ENCODE measurements around the gene FNBP1. TPM values are rescaled to one million over a fixed set of nuclear protein-coding genes. Genes with fewer than 3 reads are reported as not detected.

FNBP1 gene
- total and polyA plus RNA-seq, 2 experiments from 2014 or later = 26.6 to 28.8 TPM

DNA sequence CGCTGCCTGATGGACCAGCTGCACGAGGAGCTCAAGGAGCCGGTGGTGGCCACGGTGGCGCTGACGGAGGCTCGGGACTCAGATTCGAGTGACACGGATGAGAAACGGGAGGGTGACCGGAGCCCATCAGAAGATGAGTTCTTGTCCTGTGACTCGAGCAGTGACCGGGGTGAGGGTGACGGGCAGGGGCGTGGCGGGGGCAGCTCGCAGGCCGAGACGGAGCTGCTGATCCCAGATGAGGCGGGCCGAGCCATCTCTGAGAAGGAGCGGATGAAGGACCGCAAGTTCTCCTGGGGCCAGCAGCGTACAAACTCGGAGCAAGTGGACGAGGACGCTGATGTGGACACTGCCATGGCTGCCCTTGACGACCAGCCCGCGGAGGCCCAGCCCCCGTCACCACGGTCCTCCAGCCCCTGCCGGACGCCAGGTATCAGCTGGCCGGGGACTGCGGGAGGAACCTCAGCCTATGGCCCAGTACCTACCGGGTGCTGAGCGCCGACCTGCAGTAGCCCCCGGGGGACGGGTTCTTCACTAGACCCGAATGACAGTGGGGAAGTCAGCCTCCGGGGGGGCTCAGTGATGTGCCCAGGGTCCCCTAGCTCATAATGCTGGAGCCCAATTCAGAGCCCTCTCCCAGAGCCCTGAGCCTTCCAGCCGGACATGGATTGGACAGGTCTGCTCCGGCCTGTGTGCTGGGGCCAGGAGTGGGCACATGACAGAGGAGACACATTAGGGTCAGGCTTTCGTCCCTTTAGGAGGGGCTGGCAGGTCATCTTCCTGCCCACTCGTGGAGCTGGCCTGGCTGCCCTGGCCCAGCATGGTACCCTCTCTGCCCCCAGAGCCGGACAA, 174.7 kb downstream of the FNBP1 start (continued):
- TF ChIP-seq ZNF114 (CRISPR knock-in tag; IDR thresholded peaks at IDR 0.05) = no peak
- no peak for TF ChIP-seq CREB1 (CRISPR knock-in tag; IDR thresholded peaks at IDR 0.05; ENCODE audit: low read depth)
- no peak for TF ChIP-seq EZH2 (IDR thresholded peaks at IDR 0.05; ENCODE audit: low read depth, unreplicated experiment)
- TF ChIP-seq, protein P1, sequence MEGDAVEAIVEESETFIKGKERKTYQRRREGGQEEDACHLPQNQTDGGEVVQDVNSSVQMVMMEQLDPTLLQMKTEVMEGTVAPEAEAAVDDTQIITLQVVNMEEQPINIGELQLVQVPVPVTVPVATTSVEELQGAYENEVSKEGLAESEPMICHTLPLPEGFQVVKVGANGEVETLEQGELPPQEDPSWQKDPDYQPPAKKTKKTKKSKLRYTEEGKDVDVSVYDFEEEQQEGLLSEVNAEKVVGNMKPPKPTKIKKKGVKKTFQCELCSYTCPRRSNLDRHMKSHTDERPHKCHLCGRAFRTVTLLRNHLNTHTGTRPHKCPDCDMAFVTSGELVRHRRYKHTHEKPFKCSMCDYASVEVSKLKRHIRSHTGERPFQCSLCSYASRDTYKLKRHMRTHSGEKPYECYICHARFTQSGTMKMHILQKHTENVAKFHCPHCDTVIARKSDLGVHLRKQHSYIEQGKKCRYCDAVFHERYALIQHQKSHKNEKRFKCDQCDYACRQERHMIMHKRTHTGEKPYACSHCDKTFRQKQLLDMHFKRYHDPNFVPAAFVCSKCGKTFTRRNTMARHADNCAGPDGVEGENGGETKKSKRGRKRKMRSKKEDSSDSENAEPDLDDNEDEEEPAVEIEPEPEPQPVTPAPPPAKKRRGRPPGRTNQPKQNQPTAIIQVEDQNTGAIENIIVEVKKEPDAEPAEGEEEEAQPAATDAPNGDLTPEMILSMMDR (conservative IDR thresholded peaks at IDR 0.05; ENCODE audit: low read depth in 2 of 2) = no peak; a peak in 1 of 4 replicates

DNA sequence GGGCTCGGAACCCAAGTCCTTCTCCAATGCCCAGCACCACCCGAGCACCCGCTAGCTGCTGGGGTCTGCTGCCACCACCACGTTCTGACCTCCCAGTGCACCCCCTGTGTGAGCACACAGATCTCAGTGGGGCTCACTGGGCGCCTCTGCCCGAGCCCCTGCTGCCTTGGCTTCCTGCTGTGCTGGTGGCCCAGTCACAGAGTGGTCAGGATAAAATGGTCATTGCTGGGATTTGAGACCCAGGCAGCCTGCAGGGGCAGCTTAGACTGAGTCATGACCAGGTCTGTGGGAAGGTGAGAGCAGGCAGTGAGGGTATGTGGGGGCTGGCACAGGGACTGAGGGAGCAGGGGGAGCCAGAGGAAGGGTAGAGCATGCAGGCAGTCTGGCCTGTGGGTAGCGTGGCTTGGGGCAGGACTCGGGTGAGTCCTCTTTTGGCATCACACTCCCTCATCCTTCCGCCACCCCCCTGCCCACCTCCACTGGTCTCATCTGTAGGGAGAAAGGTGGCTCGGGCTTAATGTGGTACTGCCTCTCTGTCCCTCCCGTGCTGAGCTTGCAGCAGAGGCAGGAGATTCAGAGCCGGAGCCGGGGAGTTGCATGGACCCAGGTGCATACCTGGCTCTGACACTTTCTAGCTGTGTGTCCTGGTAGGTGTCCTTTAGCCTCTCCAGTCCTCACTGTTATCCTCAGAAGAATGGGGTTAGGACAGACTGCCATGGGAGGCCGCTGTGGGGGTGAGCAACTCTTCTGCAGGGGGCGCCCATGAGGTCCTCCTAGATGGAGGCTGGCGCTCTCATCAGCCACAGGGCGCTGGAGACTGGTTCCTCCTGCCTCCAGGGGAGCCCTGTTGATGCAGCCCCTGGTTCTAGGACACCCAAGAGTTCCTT, 175.6 kb downstream of the FNBP1 start:
- H3K27ac Mint-ChIP-seq = peak overlapping the region; percentile 81; the same call in 1 of the 2 replicates
- TF ChIP-seq, protein P2, sequence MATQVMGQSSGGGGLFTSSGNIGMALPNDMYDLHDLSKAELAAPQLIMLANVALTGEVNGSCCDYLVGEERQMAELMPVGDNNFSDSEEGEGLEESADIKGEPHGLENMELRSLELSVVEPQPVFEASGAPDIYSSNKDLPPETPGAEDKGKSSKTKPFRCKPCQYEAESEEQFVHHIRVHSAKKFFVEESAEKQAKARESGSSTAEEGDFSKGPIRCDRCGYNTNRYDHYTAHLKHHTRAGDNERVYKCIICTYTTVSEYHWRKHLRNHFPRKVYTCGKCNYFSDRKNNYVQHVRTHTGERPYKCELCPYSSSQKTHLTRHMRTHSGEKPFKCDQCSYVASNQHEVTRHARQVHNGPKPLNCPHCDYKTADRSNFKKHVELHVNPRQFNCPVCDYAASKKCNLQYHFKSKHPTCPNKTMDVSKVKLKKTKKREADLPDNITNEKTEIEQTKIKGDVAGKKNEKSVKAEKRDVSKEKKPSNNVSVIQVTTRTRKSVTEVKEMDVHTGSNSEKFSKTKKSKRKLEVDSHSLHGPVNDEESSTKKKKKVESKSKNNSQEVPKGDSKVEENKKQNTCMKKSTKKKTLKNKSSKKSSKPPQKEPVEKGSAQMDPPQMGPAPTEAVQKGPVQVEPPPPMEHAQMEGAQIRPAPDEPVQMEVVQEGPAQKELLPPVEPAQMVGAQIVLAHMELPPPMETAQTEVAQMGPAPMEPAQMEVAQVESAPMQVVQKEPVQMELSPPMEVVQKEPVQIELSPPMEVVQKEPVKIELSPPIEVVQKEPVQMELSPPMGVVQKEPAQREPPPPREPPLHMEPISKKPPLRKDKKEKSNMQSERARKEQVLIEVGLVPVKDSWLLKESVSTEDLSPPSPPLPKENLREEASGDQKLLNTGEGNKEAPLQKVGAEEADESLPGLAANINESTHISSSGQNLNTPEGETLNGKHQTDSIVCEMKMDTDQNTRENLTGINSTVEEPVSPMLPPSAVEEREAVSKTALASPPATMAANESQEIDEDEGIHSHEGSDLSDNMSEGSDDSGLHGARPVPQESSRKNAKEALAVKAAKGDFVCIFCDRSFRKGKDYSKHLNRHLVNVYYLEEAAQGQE (IDR thresholded peaks at IDR 0.05; ENCODE audit: unreplicated experiment) = no peak
- TF ChIP-seq, protein P1 (conservative IDR thresholded peaks at IDR 0.05; ENCODE audit: low read depth in 2 of 2) = peak; percentile 38 to 61
- no peak for TF ChIP-seq EZH2 (IDR thresholded peaks at IDR 0.05; ENCODE audit: low read depth, unreplicated experiment)
- no peak for TF ChIP-seq NANOG (IDR thresholded peaks at IDR 0.05; ENCODE audit: borderline replicate concordance)
- H3K36me3 ChIP-seq (ENCODE audit: insufficient read depth) = no peaks in the 10 kb centered on the region

More for the DNA sequence above, 175.6 kb downstream of the FNBP1 start:
- no peaks in the 10 kb centered on the region for H3K27me3 ChIP-seq (ENCODE audit: insufficient read depth)
- H2AFZ ChIP-seq = no peak overlapping the region
- no peak overlapping the region for H3K4me2 ChIP-seq
- ATAC-seq (peak; percentile 77), DNase-seq (ENCODE audit: low spot score) (peak; percentile 42)
- no peak overlapping the region for H3K27ac ChIP-seq (ENCODE audit: low read depth)
- no peaks in the 10 kb centered on the region; the same call in 2 of the 3 replicates for H3K9me3 Mint-ChIP-seq
- H3K4me1 Mint-ChIP-seq = no peaks in the 10 kb centered on the region; the same call in 2 of the 3 replicates
- no peaks in the 10 kb centered on the region for H3K4me1 ChIP-seq (ENCODE audit: insufficient read depth)
- H3K79me2 ChIP-seq (replicated peaks; ENCODE audit: insufficient read depth) = no peaks in the 10 kb centered on the region
- H3K36me3 Mint-ChIP-seq (ENCODE audit: low read depth) = peaks cover 17% of the 10 kb centered on the region; the same call in 2 of the 3 replicates
- H4K20me1 ChIP-seq (replicated peaks; ENCODE audit: insufficient read depth) = no peaks in the 10 kb centered on the region
- H3F3A ChIP-seq (replicated peaks; ENCODE audit: low read depth) = no peaks in the 10 kb centered on the region
- peaks cover 15% of the 10 kb centered on the region for H3K27me3 Mint-ChIP-seq (ENCODE audit: insufficient read depth, low read depth, poor library complexity)
- H3K9me2 ChIP-seq (ENCODE audit: insufficient read depth) = no peaks in the 10 kb centered on the region
- no peak overlapping the region for H3K4me3 Mint-ChIP-seq
- no peak overlapping the region for H3K4me3 ChIP-seq
